Effector memory CD4-positive, alpha-beta T cell (primary cell): ENCODE data around the gene PARM1.

Experiments used
- DNase-seq, 3 donors: peaks; one replicate each; pipeline ENCODE4 v3.0.0-alpha.2; 2020
- H3K27ac ChIP-seq: 2 replicates; pipeline ENCODE4 v1.7.0; 2013; ENCODE audit warnings: mild to moderate bottlenecking, low read length, moderate library complexity; ENCODE audit not compliant: insufficient read depth, poor library complexity, severe bottlenecking
- H3K27me3 ChIP-seq: replicated peaks from 2 replicates; pipeline ENCODE4 v1.7.0; 2013; ENCODE audit warnings: mild to moderate bottlenecking, low read length; ENCODE audit not compliant: insufficient read depth, control insufficient read depth, poor library complexity, severe bottlenecking
- H3K36me3 ChIP-seq: 2 replicates; pipeline ENCODE4 v1.7.0; 2013; ENCODE audit warnings: mild to moderate bottlenecking, low read length, moderate library complexity; ENCODE audit not compliant: control insufficient read depth, insufficient read depth
- H3K4me1 ChIP-seq: 2 replicates; pipeline ENCODE4 v1.7.0; 2013; ENCODE audit warnings: low read length, mild to moderate bottlenecking; ENCODE audit not compliant: control insufficient read depth, insufficient read depth, poor library complexity, severe bottlenecking
- H3K4me3 ChIP-seq: 2 replicates; pipeline ENCODE4 v1.7.0; 2013; ENCODE audit warnings: low read length, low read depth, mild to moderate bottlenecking; ENCODE audit not compliant: insufficient read depth, poor library complexity, severe bottlenecking
- H3K9me3 ChIP-seq: 2 replicates; pipeline ENCODE4 v1.7.0; 2013; ENCODE audit warnings: mild to moderate bottlenecking, low read length, moderate library complexity; ENCODE audit not compliant: control insufficient read depth

PARM1 gene

DNA sequence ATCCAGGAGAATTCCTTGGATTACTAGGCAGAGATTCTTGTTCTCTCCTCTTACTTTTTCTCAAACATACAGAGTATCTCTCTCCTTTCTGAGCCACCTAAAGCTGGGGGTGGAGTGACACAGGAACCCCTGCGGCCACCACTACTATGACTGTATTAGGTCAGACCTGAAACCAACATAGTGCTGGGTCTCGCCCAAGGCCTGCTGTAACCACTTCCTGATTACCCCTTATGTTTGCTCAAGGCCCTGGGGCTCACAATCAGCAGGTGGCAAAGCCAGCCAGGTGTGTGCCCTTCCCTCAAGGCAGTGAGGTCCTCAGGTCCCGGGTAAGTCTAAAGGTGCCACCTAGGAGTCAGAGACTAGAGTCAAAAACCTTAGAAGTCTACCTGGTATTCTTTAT lies 166.4 kb downstream of the PARM1 start:
- H3K9me3 ChIP-seq: no peaks in the 10 kb centered on the region
- no peaks in the 10 kb centered on the region for H3K36me3 ChIP-seq
- no peaks in the 10 kb centered on the region for H3K4me1 ChIP-seq
- no peak overlapping the region for H3K4me3 ChIP-seq
- DNase-seq: no peak
- H3K27ac ChIP-seq: no peak overlapping the region
- H3K27me3 ChIP-seq: no peaks in the 10 kb centered on the region
